ENCODE measurements around the gene B4GALNT1.
A peak's percentile ranks its signal among the peaks of the same experiment; 100 is the strongest.
"Not testable (repeated sequence)": the region's sequence is repeated elsewhere in the genome, so short reads cannot be mapped to it uniquely, and the experiment has no call there.

Gene B4GALNT1

GRCh38 chr12:57636731-57637130, 3.7 kb upstream of the B4GALNT1 start:
- DNase-seq = not testable (repeated sequence)

GRCh38 chr12:57632073-57632957, 686 bp downstream of the B4GALNT1 start:
- DNase-seq = no peak

GRCh38 chr12:57631566-57632072, 1.4 kb downstream of the B4GALNT1 start:
- DNase-seq = no peak

- no peak for DNase-seq
Measured at GRCh38 chr12:57630891-57631433, 2.0 kb downstream of the B4GALNT1 start.

- DNase-seq = no peak
Measured at GRCh38 chr12:57629897-57630471, 3.0 kb downstream of the B4GALNT1 start.

- DNase-seq = no peak
Measured at GRCh38 chr12:57628280-57629191, 4.5 kb downstream of the B4GALNT1 start.

GRCh38 chr12:57627501-57628279, 5.3 kb downstream of the B4GALNT1 start:
- no peak for DNase-seq

- no peak for DNase-seq
Measured at GRCh38 chr12:57626921-57627445, 6.0 kb downstream of the B4GALNT1 start.

- no peak for DNase-seq
Measured at GRCh38 chr12:57626111-57626920, 6.7 kb downstream of the B4GALNT1 start.

- DNase-seq = no peak
Measured at GRCh38 chr12:57625261-57626032, 7.6 kb downstream of the B4GALNT1 start.

- DNase-seq = no peak
Measured at GRCh38 chr12:57624441-57625220, 8.4 kb downstream of the B4GALNT1 start.

GRCh38 chr12:57623811-57624390, 9.1 kb downstream of the B4GALNT1 start:
- DNase-seq = no peak

- DNase-seq = no peak
Measured at GRCh38 chr12:57623385-57623784, 9.6 kb downstream of the B4GALNT1 start.

GRCh38 chr12:57622293-57623245, 10.4 kb downstream of the B4GALNT1 start:
- DNase-seq = no peak

GRCh38 chr12:57621497-57622292, 11.3 kb downstream of the B4GALNT1 start:
- peak; percentile 20 for DNase-seq

- DNase-seq = no peak
Measured at GRCh38 chr12:57620936-57621496, 12.0 kb downstream of the B4GALNT1 start.

Data from NCI-H1694 treated with DMSO at 0.1 percent for 48 hours (cell line).